Measurements from ENCODE around the gene DHRS7.
A peak's percentile ranks its signal among the peaks of the same experiment; 100 is the strongest.

The DHRS7 gene

GRCh38 chr14:60169722-60170121 lies 4.5 kb upstream of the DHRS7 start:
- no peak for DNase-seq (ENCODE audit: low read depth, low spot score)
- Histone ChIP-seq H3K9me3 (ENCODE audit: control insufficient read depth, insufficient read depth, low read length) (no peaks in the 10 kb centered on the region), H3K27ac (ENCODE audit: low read length) (no peak overlapping the region), H3K27me3 (ENCODE audit: control insufficient read depth, insufficient read depth, low read length) (no peaks in the 10 kb centered on the region), H3K4me1 (ENCODE audit: control insufficient read depth, insufficient read depth, low read length) (no peaks in the 10 kb centered on the region), H3K4me3 (ENCODE audit: low read length) (no peak overlapping the region), H3K36me3 (ENCODE audit: control insufficient read depth, insufficient read depth, low read length) (no peaks in the 10 kb centered on the region)
- WGBS (ENCODE audit: insufficient coverage, insufficient read length), result no CpG with 5 or more reads among the region's 3 CpGs

GRCh38 chr14:60166142-60166541 lies 944 bp upstream of the DHRS7 start:
- DNase-seq (ENCODE audit: low read depth, low spot score), result no peak
- no peak overlapping the region for H3K4me3 ChIP-seq (ENCODE audit: low read length)

GRCh38 chr14:60165547-60165876 lies 314 bp upstream of the DHRS7 start:
- peak overlapping the region; percentile 44; the same call in 1 of the 2 replicates for H3K4me3 ChIP-seq (ENCODE audit: low read length)
- no peaks in the 10 kb centered on the region for H3K36me3 ChIP-seq (ENCODE audit: control insufficient read depth, insufficient read depth, low read length)
- H3K27me3 ChIP-seq (ENCODE audit: control insufficient read depth, insufficient read depth, low read length), result no peaks in the 10 kb centered on the region
- peaks cover 1% of the 10 kb centered on the region; the same call in 1 of the 2 replicates for H3K4me1 ChIP-seq (ENCODE audit: control insufficient read depth, insufficient read depth, low read length)
- no peak overlapping the region for H3K27ac ChIP-seq (ENCODE audit: low read length)
- no peaks in the 10 kb centered on the region for H3K9me3 ChIP-seq (ENCODE audit: control insufficient read depth, insufficient read depth, low read length)
- no peak for DNase-seq (ENCODE audit: low read depth, low spot score)
- WGBS (ENCODE audit: insufficient coverage, insufficient read length), result no CpG with 5 or more reads among the region's 4 CpGs

More at GRCh38 chr14:60166142-60166541, 944 bp upstream of the DHRS7 start:
- no peak overlapping the region for H3K27ac ChIP-seq (ENCODE audit: low read length)
- no peaks in the 10 kb centered on the region for H3K27me3 ChIP-seq (ENCODE audit: control insufficient read depth, insufficient read depth, low read length)
- no CpG with 5 or more reads among the region's 3 CpGs for WGBS (ENCODE audit: insufficient coverage, insufficient read length)
- H3K9me3 ChIP-seq (ENCODE audit: control insufficient read depth, insufficient read depth, low read length), result no peaks in the 10 kb centered on the region
- peaks cover 1% of the 10 kb centered on the region; the same call in 1 of the 2 replicates for H3K4me1 ChIP-seq (ENCODE audit: control insufficient read depth, insufficient read depth, low read length)
- H3K36me3 ChIP-seq (ENCODE audit: control insufficient read depth, insufficient read depth, low read length), result no peaks in the 10 kb centered on the region

DNA sequence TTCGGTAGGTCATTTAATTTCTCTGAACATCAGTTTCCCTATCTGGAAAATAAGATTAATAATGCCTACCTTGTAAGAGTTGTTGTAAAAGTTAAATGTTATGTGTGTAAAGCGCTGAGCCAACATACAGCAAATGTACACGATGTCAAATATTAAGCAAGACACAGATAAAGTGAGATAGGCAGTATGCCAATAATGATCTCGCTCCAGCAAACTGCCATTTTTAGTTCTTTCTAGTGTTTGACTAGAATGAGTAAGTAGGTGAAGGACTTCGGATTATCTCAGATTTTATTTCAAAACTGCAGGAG lies 840 bp downstream of the DHRS7 start:
- Histone ChIP-seq H3K36me3 (ENCODE audit: control insufficient read depth, insufficient read depth, low read length) (no peaks in the 10 kb centered on the region), H3K27ac (ENCODE audit: low read length) (no peak overlapping the region), H3K27me3 (ENCODE audit: control insufficient read depth, insufficient read depth, low read length) (no peaks in the 10 kb centered on the region), H3K4me1 (ENCODE audit: control insufficient read depth, insufficient read depth, low read length) (peaks cover 1% of the 10 kb centered on the region; the same call in 1 of the 2 replicates), H3K9me3 (ENCODE audit: control insufficient read depth, insufficient read depth, low read length) (no peaks in the 10 kb centered on the region), H3K4me3 (ENCODE audit: low read length) (peak overlapping the region; percentile 44; the same call in 1 of the 2 replicates)
- DNase-seq (ENCODE audit: low read depth, low spot score), result no peak
- no CpG with 5 or more reads among the region's 5 CpGs for WGBS (ENCODE audit: insufficient coverage, insufficient read length)

DNA sequence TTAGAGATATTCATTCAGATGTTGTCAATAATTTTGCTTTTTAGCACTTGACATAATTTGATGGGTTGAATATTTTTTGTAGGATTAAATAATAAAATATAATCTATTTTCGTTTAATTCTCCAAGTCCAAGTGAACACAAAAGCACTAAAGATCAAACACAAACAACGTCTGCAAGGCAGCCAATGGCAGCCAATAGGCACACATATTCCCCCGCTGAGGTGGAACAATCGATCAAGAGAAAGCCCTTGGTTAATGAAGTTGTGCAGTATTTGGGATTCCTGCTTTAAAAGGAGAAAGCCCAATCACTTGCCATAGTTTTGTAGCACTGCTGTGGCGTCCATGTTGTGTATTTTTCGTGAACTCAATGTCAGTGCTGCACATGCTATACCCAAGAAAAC lies 1.5 kb downstream of the DHRS7 start:
- no peak for DNase-seq (ENCODE audit: low read depth, low spot score)
- Histone ChIP-seq H3K27ac (ENCODE audit: low read length) (no peak overlapping the region), H3K4me3 (ENCODE audit: low read length) (no peak overlapping the region), H3K27me3 (ENCODE audit: control insufficient read depth, insufficient read depth, low read length) (no peaks in the 10 kb centered on the region), H3K4me1 (ENCODE audit: control insufficient read depth, insufficient read depth, low read length) (peaks cover 1% of the 10 kb centered on the region; the same call in 1 of the 2 replicates), H3K9me3 (ENCODE audit: control insufficient read depth, insufficient read depth, low read length) (no peaks in the 10 kb centered on the region), H3K36me3 (ENCODE audit: control insufficient read depth, insufficient read depth, low read length) (no peaks in the 10 kb centered on the region)
- no CpG with 5 or more reads among the region's 6 CpGs for WGBS (ENCODE audit: insufficient coverage, insufficient read length)

- DNase-seq (ENCODE audit: low read depth, low spot score), result no peak
- Histone ChIP-seq H3K27ac (ENCODE audit: low read length) (no peak overlapping the region), H3K36me3 (ENCODE audit: control insufficient read depth, insufficient read depth, low read length) (no peaks in the 10 kb centered on the region), H3K9me3 (ENCODE audit: control insufficient read depth, insufficient read depth, low read length) (no peaks in the 10 kb centered on the region), H3K4me3 (ENCODE audit: low read length) (no peak overlapping the region), H3K4me1 (ENCODE audit: control insufficient read depth, insufficient read depth, low read length) (peaks cover 1% of the 10 kb centered on the region; the same call in 1 of the 2 replicates), H3K27me3 (ENCODE audit: control insufficient read depth, insufficient read depth, low read length) (no peaks in the 10 kb centered on the region)
- WGBS (ENCODE audit: insufficient coverage, insufficient read length), result no CpG with 5 or more reads among the region's 2 CpGs
Measured at GRCh38 chr14:60161196-60162107, 3.7 kb downstream of the DHRS7 start.

- WGBS (ENCODE audit: insufficient coverage, insufficient read length), result no CpG with 5 or more reads among the region's 7 CpGs
Measured at GRCh38 chr14:60160422-60160821, 4.8 kb downstream of the DHRS7 start.

GRCh38 chr14:60154671-60155070 lies 10.5 kb downstream of the DHRS7 start:
- no CpG with 5 or more reads among the region's 2 CpGs for WGBS (ENCODE audit: insufficient coverage, insufficient read length)
- no peaks in the 10 kb centered on the region for H3K36me3 ChIP-seq (ENCODE audit: control insufficient read depth, insufficient read depth, low read length)
- no peaks in the 10 kb centered on the region for H3K4me1 ChIP-seq (ENCODE audit: control insufficient read depth, insufficient read depth, low read length)
- no peak overlapping the region for H3K4me3 ChIP-seq (ENCODE audit: low read length)
- no peaks in the 10 kb centered on the region for H3K27me3 ChIP-seq (ENCODE audit: control insufficient read depth, insufficient read depth, low read length)
- no peak for DNase-seq (ENCODE audit: low read depth, low spot score)
- H3K27ac ChIP-seq (ENCODE audit: low read length), result no peak overlapping the region
- no peaks in the 10 kb centered on the region for H3K9me3 ChIP-seq (ENCODE audit: control insufficient read depth, insufficient read depth, low read length)

More at GRCh38 chr14:60160422-60160821, 4.8 kb downstream of the DHRS7 start:
- no peaks in the 10 kb centered on the region for H3K27me3 ChIP-seq (ENCODE audit: control insufficient read depth, insufficient read depth, low read length)
- H3K4me3 ChIP-seq (ENCODE audit: low read length), result no peak overlapping the region
- H3K4me1 ChIP-seq (ENCODE audit: control insufficient read depth, insufficient read depth, low read length), result peaks cover 1% of the 10 kb centered on the region; the same call in 1 of the 2 replicates
- no peaks in the 10 kb centered on the region for H3K36me3 ChIP-seq (ENCODE audit: control insufficient read depth, insufficient read depth, low read length)
- no peaks in the 10 kb centered on the region for H3K9me3 ChIP-seq (ENCODE audit: control insufficient read depth, insufficient read depth, low read length)
- no peak overlapping the region for H3K27ac ChIP-seq (ENCODE audit: low read length)
- no peak for DNase-seq (ENCODE audit: low read depth, low spot score)

GRCh38 chr14:60153991-60154390 lies 11.2 kb downstream of the DHRS7 start:
- WGBS (ENCODE audit: insufficient coverage, insufficient read length), result no CpG with 5 or more reads among the region's 3 CpGs
- Histone ChIP-seq H3K4me1 (ENCODE audit: control insufficient read depth, insufficient read depth, low read length) (no peaks in the 10 kb centered on the region), H3K27me3 (ENCODE audit: control insufficient read depth, insufficient read depth, low read length) (no peaks in the 10 kb centered on the region), H3K9me3 (ENCODE audit: control insufficient read depth, insufficient read depth, low read length) (no peaks in the 10 kb centered on the region), H3K4me3 (ENCODE audit: low read length) (no peak overlapping the region), H3K27ac (ENCODE audit: low read length) (no peak overlapping the region), H3K36me3 (ENCODE audit: control insufficient read depth, insufficient read depth, low read length) (no peaks in the 10 kb centered on the region)
- DNase-seq (ENCODE audit: low read depth, low spot score), result no peak

DNA sequence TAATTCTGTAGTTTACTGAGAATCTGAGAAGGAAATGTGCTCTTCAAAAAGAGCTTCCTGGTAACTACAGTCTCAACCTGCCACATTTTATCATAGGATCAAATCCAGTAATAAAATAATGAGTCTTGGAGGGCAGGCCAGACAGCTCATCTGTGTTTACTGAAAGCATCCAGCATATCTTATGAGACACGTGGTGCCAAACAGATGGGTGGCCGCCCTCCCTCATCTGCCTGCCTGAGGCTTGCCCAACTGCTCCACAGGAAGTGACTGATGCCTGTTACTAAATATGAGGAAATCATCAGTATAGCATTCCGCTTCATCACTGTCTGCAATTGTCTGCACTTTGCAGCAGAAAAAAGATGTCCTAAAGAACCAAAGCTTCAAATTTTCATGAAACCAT lies 13.5 kb downstream of the DHRS7 start:
- no peaks in the 10 kb centered on the region for H3K27me3 ChIP-seq (ENCODE audit: control insufficient read depth, insufficient read depth, low read length)
- no peaks in the 10 kb centered on the region for H3K36me3 ChIP-seq (ENCODE audit: control insufficient read depth, insufficient read depth, low read length)
- no peak overlapping the region for H3K4me3 ChIP-seq (ENCODE audit: low read length)
- H3K27ac ChIP-seq (ENCODE audit: low read length), result no peak overlapping the region
- no peaks in the 10 kb centered on the region for H3K9me3 ChIP-seq (ENCODE audit: control insufficient read depth, insufficient read depth, low read length)
- WGBS (ENCODE audit: insufficient coverage, insufficient read length), result no CpG with 5 or more reads among the region's 3 CpGs
- no peak for DNase-seq (ENCODE audit: low read depth, low spot score)
- no peaks in the 10 kb centered on the region for H3K4me1 ChIP-seq (ENCODE audit: control insufficient read depth, insufficient read depth, low read length)

DNA sequence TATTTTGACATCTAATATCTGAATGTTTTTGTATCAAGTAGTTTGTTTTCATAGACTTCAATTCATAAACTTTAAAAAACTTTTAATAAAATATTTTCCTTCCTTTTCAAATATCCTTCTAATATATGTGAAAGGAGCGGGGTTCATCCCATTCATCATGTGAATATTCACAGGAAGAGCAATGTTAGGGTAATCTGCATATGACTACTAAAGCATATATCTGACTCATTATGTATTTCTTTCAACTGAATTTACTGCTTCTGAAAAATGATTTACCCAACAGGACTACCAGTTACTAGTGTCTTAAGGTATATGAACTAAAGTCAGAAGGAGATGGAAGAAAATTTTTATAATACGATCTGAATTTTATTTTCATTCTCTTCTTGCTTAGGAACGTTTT lies 30.5 kb downstream of the DHRS7 start:
- Histone ChIP-seq H3K9me3 (ENCODE audit: control insufficient read depth, insufficient read depth, low read length) (no peaks in the 10 kb centered on the region), H3K27ac (ENCODE audit: low read length) (no peak overlapping the region), H3K27me3 (ENCODE audit: control insufficient read depth, insufficient read depth, low read length) (no peaks in the 10 kb centered on the region), H3K4me1 (ENCODE audit: control insufficient read depth, insufficient read depth, low read length) (no peaks in the 10 kb centered on the region), H3K36me3 (ENCODE audit: control insufficient read depth, insufficient read depth, low read length) (no peaks in the 10 kb centered on the region), H3K4me3 (ENCODE audit: low read length) (no peak overlapping the region)
- no peak for DNase-seq (ENCODE audit: low read depth, low spot score)
- WGBS (ENCODE audit: insufficient coverage, insufficient read length), result no CpG with 5 or more reads among the region's 3 CpGs
